GM18868 (cell line): ENCODE results near the gene MYH16.
"Not testable (repeated sequence)": the region's sequence is repeated elsewhere in the genome, so short reads cannot be mapped to it uniquely, and the experiment has no call there.

Experiments
- ATAC-seq: cut with Tn5 transposase; IDR thresholded peaks from one replicate; pipeline ENCODE4 v1.9.1; 2021; ENCODE audit warnings: mild to moderate bottlenecking, moderate library complexity; ENCODE audit not compliant: unreplicated experiment

Gene MYH16

GRCh38 chr7:99257675-99258074 is 15.0 kb upstream of the MYH16 start:
- ATAC-seq = no peak

- no peak for ATAC-seq
Measured at GRCh38 chr7:99258501-99258900, 14.1 kb upstream of the MYH16 start.

GRCh38 chr7:99260395-99260794 is 12.2 kb upstream of the MYH16 start:
- ATAC-seq = no peak

DNA sequence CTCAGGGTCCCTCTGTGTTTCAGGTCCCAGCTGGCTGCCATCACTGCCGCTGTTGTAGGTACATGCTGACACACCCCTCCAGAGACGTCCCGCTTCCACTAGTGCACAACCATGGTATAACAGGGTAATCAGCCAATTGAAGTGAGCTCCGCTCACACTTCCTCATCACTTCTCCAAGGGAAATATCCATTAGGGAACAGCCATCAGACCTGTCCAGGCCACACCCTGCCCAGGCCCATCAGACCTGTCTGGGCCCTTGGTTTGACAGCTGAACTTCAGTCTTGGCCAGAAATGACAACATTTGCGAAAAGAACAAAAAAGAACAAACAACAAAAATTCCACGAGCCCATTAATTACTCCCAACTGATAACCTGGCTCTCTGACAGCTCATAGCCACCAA is 11.0 kb upstream of the MYH16 start:
- ATAC-seq = no peak

- ATAC-seq = no peak
Measured at GRCh38 chr7:99265848-99266480, 6.7 kb upstream of the MYH16 start.

GRCh38 chr7:99267481-99267840 is 5.2 kb upstream of the MYH16 start:
- no peak for ATAC-seq

GRCh38 chr7:99267841-99268576 is 4.6 kb upstream of the MYH16 start:
- ATAC-seq = no peak

- no peak for ATAC-seq
Measured at GRCh38 chr7:99268577-99268908, 4.1 kb upstream of the MYH16 start.

DNA sequence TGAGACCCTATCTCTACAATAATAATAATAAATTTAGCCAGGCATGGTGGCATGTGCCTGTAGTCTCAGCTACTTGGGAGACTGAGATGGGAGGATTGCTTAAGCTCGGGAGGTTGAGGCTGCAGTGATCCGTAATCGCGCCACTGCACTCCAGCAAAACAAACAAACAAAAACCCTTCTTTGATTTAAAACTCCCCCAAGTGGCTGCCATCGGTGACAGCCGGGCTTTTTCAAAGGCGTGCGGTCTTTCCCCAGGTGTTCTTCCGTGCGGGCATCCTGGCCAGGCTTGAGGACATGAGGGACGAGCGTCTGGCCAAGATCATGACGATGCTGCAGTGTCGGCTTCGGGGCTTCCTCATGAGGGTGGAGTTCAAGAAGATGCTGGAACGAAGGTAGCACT is 1.9 kb upstream of the MYH16 start:
- ATAC-seq = no peak

DNA sequence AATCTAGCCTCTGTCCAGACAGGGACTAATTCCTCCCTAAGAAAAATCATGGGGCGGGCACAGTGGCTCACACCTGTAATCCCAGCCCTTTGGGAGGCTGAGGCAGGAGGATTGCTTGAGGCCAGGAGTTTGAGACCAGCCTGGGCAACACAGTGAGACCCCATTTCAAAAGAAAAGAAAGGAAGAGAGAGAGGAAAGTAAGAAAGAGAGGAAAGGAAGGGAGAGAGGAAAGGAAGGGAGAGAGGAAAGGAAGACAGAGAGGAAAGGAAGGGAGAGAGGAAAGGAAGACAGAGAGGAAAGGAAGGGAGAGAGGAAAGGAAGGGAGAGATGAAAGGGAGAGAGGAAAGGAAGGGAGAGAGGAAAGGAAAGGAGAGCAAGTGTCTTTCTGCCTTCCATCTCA is 922 bp downstream of the MYH16 start:
- ATAC-seq = not testable (repeated sequence)

GRCh38 chr7:99274908-99275307 is 2.3 kb downstream of the MYH16 start:
- ATAC-seq = not testable (repeated sequence)

DNA sequence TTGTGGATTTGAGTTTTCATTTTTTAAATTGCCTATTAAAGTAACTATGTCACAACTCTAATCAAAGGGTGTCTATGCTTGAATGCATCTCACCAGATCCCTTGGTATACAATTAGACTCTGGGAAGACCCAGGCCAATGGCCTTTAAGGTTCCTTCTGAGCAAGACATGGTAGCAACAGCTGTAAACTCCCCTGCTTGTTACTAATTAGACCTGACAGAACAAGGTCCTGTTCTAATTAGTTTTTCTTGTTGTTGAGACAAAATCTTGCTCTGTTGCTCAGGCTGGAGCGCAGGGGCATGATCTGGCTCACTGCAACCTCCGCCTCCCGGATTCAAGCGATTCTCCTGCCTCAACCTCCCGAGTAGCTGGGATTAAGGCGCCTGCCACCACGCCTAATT is 2.9 kb downstream of the MYH16 start:
- ATAC-seq = no peak

DNA sequence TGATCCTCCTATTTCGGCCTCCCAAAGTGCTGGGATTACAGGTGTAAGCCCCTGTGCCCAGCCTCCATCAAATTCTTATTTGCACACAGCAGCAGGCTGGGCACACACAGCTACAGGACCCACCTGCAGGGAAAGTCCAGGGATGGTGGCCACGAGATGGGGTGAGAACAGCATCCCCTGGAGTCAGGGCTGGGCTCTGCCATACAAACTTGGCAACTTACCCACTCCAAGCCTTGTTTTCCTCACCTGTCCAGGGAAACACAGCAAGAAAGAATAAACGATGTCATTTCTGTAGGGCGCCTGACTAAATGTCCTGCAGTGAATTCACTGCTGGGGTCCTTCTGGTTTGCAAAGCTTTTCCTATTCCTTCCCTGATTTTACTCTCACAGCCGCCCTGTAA is 5.5 kb downstream of the MYH16 start:
- ATAC-seq = no peak

- not testable (repeated sequence) for ATAC-seq
Measured at GRCh38 chr7:99284165-99284564, 11.5 kb downstream of the MYH16 start.

- no peak for ATAC-seq
Measured at GRCh38 chr7:99287779-99288534, 15.3 kb downstream of the MYH16 start.

GRCh38 chr7:99289185-99289584 is 16.5 kb downstream of the MYH16 start:
- ATAC-seq = no peak

DNA sequence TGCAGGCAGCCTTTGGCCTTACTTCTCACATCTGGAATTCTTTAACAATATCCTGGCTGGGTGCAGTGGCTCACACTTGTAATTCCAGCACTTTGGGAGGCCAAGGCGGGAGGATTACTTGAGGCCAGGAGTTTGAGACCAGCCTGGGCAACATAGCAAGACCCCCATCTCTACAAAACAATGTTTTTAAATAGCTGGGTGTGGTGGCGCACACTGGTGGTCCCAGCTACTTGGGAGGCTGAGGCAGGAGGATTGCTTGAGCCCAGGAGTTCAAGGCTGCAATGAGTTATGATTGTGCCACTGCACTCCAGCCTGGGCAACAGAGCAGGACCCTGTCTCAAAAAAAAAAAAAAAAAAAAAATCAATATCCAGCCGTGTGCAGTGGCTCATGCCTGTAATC is 17.5 kb downstream of the MYH16 start:
- not testable (repeated sequence) for ATAC-seq

DNA sequence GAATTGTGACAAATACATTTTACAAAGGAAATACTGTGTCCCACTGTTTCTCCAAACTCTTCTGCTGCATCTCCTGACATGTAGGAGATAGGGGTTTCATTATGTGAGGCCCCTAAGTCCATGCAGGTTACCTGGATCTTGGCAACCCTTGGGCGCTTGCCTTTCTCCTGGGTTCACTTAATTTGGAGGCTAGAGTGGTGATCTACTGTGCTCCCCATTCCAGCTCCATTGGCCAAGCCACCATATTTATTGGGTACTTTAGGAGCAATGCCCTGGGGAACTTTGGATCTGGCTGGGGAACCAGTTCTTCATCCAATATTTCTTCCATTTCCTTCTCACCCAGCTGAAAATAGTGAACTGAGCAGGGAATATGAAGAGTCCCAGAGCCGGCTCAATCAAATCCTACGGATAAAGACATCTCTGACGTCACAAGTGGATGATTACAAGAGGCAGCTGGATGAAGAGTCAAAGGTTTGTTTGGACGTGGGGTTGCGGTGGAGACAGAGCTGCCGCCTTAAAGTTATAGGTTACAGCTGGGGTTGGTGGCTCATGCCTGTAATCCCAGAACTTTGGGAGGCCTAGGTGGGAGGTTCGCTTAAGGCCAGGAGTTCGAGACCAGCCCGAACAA is 18.5 kb downstream of the MYH16 start:
- no peak for ATAC-seq

GRCh38 chr7:99292127-99292526 is 19.5 kb downstream of the MYH16 start:
- no peak for ATAC-seq

DNA sequence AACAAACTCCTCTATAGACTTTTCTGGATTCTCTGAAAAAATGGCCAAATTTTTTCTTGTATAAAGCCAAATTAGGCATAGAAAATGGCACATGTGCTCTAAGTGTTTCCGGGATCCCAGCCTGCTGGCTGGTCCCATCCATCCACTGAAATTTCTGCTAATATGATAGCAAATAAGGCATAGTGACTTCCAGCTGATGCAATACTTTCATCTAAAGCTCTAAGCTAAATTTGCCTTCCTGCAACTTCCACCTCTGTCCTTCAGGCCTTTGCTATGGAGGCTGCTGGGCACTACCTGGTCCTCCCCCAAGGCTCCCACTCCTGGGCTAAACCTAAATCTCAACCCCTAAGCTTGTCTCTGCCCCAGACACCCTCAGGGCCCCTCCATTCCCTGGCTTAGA is 20.5 kb downstream of the MYH16 start:
- ATAC-seq = no peak

GRCh38 chr7:99293650-99294049 is 21.0 kb downstream of the MYH16 start:
- ATAC-seq = no peak

DNA sequence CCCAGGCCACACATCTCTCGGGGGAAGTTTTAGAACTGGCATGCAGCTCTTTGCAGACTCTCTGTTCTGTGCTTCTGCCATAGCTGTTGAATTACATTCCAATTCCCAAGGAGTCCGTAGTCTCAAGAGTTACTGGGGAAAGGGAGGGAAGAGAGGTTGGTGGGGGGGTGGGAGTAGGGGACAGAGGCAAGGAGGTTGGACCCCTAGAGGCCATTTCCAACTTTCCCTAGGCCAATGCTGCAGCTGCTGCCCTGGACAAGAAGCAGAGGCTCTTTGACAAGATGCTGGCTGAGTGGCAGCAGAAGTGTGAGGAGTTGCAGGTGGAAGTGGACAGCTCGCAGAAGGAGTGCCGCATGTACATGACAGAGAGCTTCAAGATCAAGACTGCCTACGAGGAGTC is 23.8 kb downstream of the MYH16 start:
- no peak for ATAC-seq
